ENCODE measurements around the gene NCR3LG1.

NCR3LG1 gene

DNA sequence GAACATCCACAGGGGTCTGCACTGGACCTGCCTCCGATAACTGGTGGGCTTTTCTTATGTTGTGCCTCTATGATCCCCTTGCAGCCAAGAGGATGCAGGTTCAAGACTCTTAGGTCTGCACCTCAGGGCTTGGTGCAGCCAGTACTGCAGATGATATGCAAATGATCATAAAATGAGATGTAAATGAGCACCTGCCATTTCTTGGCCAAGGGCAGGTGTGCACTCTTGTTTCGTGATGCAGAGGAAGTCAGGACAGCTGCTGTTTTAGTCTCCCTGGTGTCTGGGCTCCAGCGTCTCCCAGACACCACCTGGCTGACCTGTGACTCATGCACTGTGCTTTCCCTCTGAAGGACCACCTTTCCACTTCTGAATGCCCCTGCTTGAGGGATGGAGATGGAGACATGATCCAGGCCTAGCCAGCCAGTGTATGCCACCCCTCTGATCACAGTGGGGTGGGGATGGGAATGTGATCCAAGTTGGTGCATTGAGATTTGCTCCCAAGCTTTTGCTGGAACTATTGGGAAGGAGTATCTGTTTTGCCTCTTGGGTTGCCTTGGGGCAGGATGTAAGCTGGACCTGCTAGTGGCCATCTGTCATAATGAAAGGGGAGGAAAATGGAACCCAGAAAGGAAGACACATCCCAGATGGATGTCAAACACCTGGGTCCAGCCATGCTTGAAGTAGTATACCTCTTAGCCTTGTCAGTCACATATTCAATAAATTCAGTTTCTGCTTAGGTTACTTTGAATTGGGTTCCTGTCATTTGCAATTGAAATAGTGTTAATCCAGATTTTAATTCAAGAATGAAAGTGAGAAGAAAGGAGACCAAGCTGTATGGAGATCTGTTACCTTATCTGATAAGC lies 40.1 kb downstream of the NCR3LG1 start:
- in situ Hi-C loops (cut with MboI; ENCODE audit: low sequenced_read_pairs) = loop anchor here (25.0 kb wide), 1 partner anchor 121 kb away; no protein-coding TSS in a partner anchor

DNA sequence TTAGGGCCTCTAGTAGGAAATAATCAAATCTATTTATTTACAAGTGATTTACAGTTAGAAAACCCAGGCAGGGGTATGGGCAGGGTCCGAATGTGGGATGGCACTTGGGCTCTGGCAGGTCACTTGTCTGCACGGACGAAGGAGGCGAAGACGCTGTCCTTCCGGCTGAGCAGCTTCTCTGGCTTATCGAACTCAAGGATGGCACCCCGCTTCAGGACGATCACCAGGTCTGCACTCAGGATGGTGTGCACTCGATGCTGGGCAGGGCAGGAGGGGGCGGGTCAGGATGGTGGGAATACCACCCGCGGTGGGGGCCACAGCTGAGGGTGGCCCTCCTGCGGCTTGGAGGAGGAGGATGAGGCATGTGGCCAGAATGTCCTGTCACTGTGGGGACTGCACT lies 41.3 kb downstream of the NCR3LG1 start:
- in situ Hi-C loops (cut with MboI; ENCODE audit: low sequenced_read_pairs) = loop anchor here (25.0 kb wide), 1 partner anchor 119 kb away; no protein-coding TSS in a partner anchor

DNA sequence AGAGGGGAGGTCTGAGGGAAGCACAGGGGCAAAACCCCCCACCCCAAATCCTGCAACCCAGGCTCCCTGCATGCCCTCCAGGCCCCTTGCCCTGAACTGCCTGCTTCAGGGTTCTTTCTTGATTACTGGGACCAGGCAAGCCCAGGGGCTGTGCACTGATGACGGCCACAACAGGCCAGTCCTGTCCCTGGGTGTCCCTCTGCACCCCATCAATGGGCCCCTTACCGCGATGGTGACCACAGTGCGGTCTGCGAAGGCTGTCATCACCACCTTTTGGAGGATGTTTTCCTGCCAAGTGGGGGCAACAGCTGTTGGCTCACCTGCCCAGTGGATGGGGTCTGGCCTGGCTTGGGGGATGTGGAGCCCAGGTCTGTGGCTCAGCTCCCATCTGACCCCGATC lies 41.9 kb downstream of the NCR3LG1 start:
- in situ Hi-C loops (cut with MboI; ENCODE audit: low sequenced_read_pairs) = loop anchor here (25.0 kb wide), 1 partner anchor 119 kb away; no protein-coding TSS in a partner anchor

DNA sequence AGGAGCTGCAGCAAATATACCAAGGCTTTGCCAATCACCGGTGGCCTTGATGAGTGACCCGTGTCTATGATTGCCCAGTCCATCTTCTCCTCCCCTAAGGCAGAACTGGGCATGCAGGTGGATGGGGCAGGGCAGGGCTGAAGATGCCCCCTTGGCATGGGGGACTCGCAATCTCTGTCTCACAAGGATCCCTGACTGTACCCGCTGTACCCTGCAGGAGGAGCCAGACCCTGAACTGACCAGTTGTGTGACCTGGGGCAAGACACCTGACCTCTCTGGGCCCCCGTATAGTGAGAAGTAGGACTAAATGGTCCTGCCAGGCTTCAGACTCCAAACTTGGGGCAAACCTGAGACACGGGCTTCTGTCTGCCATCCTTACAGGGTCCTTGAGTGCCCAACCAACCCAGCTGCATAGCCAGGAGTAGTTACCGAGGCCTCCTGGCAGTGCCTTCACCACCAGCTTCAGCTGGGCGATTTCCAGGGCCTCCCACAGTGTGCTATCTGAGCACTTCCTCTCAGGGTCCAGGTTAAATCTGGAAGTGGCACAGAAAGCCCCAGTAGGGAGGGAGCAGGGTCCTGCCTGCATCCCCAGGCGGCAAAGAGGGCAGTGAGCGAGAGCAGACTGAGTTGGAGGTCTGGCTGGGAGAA lies 43.3 kb downstream of the NCR3LG1 start:
- in situ Hi-C loops (cut with MboI; ENCODE audit: low sequenced_read_pairs) = loop anchor here (25.0 kb wide), 1 partner anchor 117 kb away; no protein-coding TSS in a partner anchor

DNA sequence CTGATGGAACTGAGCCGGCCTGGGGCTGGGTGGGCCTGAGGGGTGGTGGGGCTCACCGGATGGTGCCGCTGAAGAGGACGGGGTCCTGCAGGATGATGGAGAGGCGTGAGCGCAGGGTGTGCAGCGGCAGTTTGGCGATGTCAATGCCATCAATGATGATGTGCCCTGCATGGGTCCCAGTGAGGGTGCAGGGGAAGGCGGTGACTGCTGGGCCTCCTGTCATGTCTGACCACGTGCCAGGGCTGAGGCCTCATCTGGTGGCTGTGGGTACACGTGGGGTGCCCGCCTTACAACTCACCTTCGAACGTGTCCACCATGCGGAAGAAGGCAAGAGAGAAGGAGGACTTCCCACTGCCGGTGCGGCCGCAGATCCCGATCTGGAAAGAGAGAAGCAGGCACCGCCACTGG lies 44.0 kb downstream of the NCR3LG1 start:
- in situ Hi-C loops (cut with MboI; ENCODE audit: low sequenced_read_pairs) = loop anchor here (25.0 kb wide), 1 partner anchor 117 kb away; no protein-coding TSS in a partner anchor

DNA sequence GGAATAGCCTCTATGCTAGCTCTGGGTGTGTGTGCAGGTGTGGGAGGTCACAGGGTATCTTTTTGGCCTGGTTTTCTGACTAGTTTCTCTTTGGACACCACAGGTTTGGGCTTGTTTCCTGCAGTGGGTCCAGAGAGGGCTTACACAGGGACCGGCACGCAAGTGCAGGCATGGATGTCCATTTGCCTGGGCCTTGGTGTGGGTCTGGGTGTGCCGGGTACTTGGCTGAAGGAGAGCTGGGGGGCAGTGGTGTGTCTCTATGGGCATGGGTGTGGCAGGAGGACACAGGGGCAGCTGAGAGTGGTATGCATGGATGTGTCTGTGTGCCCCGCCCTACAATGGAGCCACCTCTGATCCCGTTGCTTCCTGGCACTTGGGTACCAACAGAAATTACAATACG lies 44.4 kb downstream of the NCR3LG1 start:
- in situ Hi-C loops (cut with MboI; ENCODE audit: low sequenced_read_pairs) = loop anchor here (25.0 kb wide), 1 partner anchor 116 kb away; no protein-coding TSS in a partner anchor

DNA sequence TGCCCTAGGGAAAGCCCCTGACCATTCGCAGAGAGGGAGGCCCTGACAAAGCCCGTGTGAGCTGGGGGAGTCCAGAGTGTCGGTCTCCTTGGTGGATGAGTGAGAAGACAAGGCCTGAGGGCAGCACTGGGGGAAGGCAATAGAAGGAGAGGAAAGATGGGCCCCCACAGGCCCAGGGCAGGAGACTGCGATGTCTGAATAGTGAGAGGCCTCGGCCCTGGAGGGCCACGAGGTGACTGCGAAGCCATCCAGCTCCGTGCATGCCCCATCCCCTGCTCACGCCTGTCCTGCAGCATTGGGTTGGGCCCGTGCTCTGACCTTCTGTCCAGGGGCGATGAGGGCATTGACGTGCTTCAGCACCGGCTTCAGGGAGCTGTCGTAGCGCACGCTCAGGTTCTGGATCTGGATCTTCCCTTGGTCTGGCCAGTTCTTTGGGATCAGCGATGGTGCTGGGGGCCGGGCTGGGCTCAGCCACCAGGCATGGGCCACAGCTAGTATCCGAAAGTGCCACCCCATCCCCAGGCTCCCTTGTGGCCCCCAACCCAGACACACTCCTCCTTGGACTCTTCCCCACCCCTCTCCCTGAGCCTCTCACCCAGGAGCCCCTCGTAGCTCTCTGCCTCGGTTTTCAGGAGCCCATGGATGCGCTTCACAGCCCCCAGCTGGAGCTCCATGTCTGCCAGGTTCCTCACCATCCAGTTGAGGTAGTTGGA lies 45.2 kb downstream of the NCR3LG1 start:
- in situ Hi-C loops (cut with MboI; ENCODE audit: low sequenced_read_pairs) = loop anchor here (25.0 kb wide), 1 partner anchor 116 kb away; no protein-coding TSS in a partner anchor

DNA sequence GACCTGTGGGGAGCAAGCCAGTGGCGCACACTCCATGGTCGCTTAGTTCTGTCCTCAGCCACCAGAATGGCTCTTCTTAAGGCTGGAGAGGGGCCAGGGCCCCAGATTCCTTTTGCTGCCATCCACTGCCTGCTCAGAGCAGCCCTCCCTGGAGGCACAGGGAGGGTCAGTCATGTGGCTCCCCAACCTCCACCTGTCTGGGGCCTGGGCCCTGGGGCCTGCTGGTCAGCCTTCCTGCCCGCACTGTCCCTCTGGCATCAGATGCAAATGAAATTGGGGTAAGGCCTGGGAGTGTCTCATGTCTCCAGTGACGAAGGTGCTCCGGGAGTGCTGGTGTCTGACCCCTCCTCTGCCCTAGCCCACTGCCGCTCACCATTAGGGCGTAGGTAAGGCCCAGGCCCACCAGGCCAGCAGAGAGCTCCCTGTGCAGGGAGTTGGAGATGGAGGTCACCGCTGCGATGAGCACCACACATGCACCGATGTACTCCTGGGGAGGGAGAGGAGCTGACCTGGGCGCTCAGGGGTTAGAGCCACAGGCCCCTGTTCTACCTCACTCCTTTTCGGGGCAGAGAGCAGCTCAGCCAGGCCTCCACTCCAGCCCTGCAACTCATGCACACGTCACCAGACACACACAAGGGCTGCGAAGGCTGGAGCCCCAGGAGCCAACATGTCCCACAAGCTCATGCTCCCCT lies 45.9 kb downstream of the NCR3LG1 start:
- in situ Hi-C loops (cut with MboI; ENCODE audit: low sequenced_read_pairs) = loop anchor here (25.0 kb wide), 1 partner anchor 115 kb away; no protein-coding TSS in a partner anchor

DNA sequence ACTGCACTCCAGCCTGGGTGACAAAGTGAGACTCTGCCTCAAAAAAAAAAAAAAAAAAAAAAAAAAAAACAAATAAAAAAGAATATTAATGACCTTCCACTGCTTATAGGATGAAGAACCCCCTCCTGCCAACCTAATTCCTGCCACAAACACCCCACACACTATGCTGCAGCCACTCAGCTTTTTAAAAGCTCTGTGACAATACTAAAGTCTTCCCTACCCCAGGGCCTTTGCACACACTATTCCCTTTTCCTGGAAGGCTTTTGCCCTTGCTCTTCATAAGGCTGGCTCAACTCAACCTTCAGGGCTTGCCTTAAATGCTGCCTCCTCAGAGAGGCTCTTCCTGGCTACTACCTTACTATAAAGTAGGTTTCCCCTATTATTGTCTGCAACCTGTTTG lies 47.6 kb downstream of the NCR3LG1 start:
- in situ Hi-C loops (cut with MboI; ENCODE audit: low sequenced_read_pairs) = loop anchor here (25.0 kb wide), 1 partner anchor 113 kb away; no protein-coding TSS in a partner anchor

DNA sequence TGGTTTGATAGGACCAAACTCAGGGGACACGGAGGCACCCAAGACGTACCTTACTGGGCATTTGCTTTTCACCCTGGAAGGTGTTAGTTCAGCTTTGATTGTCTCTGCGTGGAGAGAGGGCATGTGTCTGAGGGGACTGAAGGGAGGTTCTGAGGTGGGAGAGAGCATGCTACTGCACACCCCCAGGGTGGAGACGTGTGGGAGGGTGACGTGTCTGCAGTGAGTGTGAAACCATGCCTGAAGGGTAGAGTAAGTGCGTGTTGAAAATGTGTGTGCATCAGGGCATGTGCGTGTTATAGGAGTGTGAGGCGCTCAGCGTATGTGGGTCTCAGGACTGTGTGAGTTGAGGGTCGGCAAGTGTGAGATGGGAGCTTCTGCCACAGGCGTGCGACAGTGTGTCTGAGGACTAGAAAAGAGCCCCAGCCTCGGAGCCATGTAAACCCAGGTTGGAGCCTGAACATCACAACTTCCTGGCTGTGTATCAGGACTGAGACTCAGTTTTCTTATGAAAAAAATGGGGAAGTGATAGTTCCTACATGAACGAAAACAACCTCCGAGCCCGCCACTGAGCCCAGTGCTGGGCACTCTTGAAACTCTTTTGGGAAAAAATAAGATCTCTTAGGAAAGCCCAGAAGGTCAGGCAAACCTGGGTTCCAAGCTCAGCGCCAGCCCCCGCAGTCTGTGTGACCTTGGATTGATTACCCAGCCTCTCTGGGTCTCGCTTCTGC lies 48.6 kb downstream of the NCR3LG1 start:
- in situ Hi-C loops (cut with MboI; ENCODE audit: low sequenced_read_pairs) = no loop called here

DNA sequence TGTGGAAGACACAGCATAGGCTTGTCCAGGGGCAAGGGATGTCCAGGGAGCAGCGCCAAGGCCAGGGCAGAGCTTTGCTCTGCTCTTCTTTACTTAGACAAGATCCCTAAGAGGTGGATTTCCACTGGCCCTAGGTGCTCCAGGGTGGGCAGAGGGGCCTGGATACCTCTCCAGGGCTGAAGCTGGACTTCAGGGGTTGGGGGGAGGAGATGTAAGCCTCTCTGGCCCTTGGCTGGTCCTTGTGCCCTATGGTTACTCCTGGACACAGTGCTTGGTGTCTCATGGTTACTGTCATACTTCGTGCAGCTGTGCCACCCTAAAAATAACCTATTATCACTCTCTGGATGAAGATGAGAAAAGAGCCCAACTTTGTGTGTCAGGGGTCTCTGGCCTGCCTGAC lies 49.7 kb downstream of the NCR3LG1 start:
- in situ Hi-C loops (cut with MboI; ENCODE audit: low sequenced_read_pairs) = no loop called here

DNA sequence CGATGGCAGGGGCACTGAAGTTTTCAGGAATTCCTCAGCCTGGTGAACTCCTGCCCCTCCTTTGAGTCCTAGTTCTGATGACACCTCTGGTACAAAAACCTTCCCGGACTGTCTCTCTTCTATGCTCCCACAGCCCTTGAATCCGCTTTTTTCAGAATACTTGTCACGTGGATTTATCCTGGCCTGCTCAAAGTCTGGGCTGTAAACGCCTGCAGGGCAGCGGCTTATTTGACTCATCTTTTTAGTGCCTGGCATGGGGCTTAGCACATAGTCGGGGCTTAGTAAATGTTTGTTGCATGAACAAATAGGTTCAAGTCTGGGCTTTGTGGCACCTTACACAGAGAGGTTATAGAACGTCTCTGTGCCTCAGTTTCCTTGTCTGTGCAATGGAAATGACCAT lies 50.2 kb downstream of the NCR3LG1 start:
- in situ Hi-C loops (cut with MboI; ENCODE audit: low sequenced_read_pairs) = no loop called here

DNA sequence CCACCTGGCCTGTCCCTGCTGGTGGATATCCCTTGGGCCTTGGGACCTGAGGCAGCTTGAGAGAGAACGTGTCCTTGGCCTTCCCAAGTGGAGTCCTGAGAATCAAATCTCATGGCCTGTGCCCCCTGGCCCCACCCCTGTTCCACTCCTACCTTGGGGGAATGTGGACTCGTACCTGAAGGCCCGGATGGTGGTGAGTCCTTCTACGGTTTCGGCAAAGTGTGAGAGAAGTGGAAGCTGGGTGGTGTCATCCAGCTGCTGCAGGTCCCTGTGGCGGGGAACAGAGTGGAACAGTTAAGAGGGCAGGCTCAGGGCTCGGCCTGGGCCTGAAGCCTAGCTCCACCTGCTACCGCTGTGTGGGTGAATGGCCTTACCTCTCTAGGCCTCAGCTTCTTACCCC lies 50.9 kb downstream of the NCR3LG1 start:
- in situ Hi-C loops (cut with MboI; ENCODE audit: low sequenced_read_pairs) = no loop called here

DNA sequence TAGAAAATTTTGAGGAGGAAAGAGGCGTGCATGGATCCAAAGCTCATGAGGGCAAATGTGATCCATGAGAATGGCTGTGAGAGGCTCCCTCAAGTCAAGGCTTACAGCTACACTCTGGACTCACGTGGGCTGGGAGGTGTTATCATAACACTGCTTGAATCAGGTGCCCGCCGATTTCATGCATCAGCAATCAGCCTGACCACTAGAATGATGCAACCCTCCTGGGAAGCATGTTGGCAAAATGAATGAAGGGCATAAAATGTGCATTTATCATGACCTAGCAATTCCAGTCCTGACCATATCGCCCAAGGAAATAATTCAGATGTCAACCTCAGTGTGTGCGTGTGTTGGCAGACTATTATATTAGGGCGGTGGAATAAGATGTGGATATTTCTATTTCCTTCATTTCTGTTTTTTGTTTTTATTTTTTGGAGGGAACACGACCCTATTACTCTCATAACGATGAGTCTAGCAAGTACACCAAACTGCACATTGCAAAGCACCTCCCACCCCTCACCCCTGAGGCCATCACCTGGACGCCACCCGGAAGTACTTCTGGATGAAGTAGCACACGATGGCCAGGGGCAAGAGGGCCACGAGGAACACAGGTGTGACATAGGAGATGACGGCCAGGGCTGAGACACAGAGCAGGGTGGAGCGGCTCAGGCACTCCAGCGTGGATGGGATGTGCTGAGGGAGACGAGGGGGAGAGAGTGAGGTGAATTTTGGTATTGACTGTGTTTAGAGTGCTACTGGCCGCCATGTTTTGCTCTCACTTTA lies 52.6 kb downstream of the NCR3LG1 start:
- in situ Hi-C loops (cut with MboI; ENCODE audit: low sequenced_read_pairs) = no loop called here

DNA sequence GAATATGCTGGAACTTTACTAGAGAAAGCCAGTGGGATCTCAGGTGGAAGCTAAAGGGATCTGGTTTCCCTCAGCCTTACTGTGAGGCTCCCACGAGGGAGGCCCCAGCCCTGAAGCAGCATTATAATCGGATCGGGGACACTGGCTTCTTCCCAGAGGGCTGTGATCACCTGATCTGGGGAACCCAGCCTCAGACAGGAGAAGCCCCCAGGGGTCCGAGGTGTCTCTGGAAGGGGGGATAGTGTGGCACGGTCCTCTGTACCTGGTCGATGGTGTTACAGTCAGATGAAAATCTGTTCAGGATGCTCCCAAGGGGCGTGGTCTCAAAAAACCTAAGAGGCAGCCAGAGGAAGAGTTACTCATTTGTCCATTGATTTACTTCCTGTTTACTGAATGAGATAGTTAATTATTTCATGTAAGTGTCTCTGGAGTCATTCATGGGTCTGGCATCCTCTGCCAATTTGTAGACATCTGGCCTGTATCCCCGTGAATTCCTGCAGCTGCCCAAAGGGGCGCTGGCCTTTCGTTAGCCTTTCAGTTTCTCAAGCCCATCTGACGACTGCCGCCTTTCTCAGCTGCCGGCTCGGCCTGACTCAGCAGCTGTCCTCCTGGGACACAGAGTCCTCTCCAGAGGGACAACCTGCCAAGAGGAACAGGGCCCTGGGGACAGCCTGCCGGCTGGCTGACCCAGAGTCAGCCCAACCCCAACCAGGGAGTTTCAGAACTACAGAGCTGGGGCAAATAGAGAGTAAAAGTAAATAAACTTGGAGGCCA lies 53.8 kb downstream of the NCR3LG1 start:
- in situ Hi-C loops (cut with MboI; ENCODE audit: low sequenced_read_pairs) = no loop called here

DNA sequence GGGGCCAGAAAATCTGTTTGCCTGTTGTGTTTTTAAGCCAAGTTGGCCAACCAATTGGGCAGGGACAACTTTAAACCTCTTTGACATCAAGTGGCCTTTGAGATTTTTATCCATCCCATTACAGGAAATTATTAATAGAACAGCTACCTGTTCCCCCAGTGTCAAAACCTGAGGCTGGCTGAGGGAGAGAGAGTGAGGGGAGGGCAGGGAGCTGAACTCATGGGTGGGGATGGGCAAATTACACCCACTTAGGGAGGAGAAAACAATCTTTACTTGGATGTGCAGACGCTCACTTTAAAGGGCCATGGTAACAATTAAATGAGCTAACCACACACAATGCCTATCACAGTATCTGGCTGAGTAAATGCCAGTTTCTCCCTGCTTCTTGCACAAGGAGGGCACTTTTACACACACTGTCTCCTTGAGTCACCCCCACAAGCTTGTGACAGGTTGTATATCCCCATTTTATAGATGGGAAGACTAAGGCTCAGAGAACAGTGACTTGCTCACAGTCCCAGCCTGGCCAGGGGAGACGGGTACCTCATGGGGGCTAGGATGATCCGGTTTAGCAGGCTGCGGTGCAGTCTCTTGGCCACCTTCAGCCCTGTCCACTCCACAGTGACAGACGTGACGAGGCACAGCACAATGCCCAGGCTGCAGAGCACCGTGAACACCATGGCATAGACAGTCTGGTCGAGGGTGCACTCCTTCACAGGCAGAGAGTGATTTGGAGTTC lies 54.6 kb downstream of the NCR3LG1 start:
- in situ Hi-C loops (cut with MboI; ENCODE audit: low sequenced_read_pairs) = no loop called here

DNA sequence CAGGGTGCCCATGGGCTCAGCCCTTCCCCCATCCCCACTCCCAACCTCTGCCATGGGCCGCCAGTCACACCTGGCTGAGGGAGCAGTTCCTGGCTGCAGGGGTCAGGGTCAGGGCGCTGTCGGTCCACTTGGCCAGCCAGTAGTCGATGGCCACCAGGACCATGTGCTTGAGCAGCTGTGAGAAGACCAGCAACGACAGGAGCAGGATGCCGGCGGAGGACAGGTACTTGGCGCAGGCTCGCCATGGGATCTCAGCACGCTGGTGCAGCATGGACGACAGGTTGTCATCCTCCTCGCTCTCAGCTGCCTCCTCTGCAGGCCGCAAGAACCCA lies 55.2 kb downstream of the NCR3LG1 start:
- in situ Hi-C loops (cut with MboI; ENCODE audit: low sequenced_read_pairs) = no loop called here

DNA sequence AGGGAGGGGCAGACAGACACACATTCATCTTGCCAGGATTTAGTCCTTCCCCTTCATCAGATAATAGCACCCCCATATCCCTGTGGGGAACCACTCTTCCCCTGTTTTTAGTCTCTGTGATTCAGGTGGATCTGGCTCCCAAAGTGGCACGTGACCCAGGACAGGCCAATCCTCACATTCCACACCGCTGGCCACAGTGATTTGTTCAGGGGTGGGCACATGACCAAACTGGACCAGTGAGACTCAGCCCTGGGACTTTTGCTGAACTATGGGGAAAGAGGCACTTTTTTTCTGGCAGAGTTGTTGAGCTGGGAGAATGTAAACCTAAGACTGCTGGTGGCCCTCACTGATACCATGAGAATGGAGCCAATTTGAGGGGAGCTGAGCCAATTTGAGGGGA lies 56.0 kb downstream of the NCR3LG1 start:
- in situ Hi-C loops (cut with MboI; ENCODE audit: low sequenced_read_pairs) = no loop called here

All from HL-60/S4 treated with retinoic acid at 250 ng/mL for 4 days and 3 days (cell line).